Endothelial cell of umbilical vein (primary cell): Measurements from ENCODE around the gene NANOS2.

ENCODE experiments used
- CTCF ChIP-seq, 2 donors: IDR thresholded peaks; 1 replicate in 1 of 2; 2 replicates in 1 of 2; pipeline ENCODE4 v1.5.1; 2011; ENCODE audit warnings: low read length in 2 of 2, mild to moderate bottlenecking in 2 of 2, moderate library complexity in 2 of 2, control low read depth in 1 of 2, inconsistent platforms in 1 of 2, low read depth in 1 of 2; ENCODE audit not compliant: insufficient read depth in 1 of 2; ENCODE audit errors: extremely low read depth in 1 of 2
- EZH2 ChIP-seq: IDR thresholded peaks from 2 replicates; pipeline ENCODE4 v1.6.1; 2012; ENCODE audit warnings: borderline replicate concordance, low read depth, mild to moderate bottlenecking, moderate library complexity, low read length, inconsistent platforms; ENCODE audit not compliant: severe bottlenecking
- FOS ChIP-seq: IDR thresholded peaks from 2 replicates; pipeline ENCODE4 v1.6.1; 2011; ENCODE audit warnings: mild to moderate bottlenecking, low read length, moderate library complexity, borderline replicate concordance; ENCODE audit not compliant: insufficient read depth
- JUN ChIP-seq: IDR thresholded peaks from 2 replicates; pipeline ENCODE4 v1.6.1; 2011; ENCODE audit warnings: borderline replicate concordance, low read depth; ENCODE audit not compliant: insufficient read length, insufficient read depth
- MYC ChIP-seq: IDR thresholded peaks from one replicate; pipeline ENCODE4 v1.6.1; 2011; ENCODE audit warnings: mild to moderate bottlenecking, low read depth, low read length
- POLR2A ChIP-seq: IDR thresholded peaks from 2 replicates; pipeline ENCODE4 v1.6.1; 2012; ENCODE audit warnings: low read depth, mild to moderate bottlenecking, control low read depth, low read length
- POLR2AphosphoS5 ChIP-seq: IDR thresholded peaks from 2 replicates; pipeline ENCODE4 v1.6.1; 2012; ENCODE audit warnings: low read depth, mild to moderate bottlenecking, control low read depth, low read length, moderate library complexity; ENCODE audit not compliant: insufficient read depth
- TF ChIP-seq, protein P1 (sequence below): IDR thresholded peaks from 2 replicates; pipeline ENCODE4 v1.6.1; 2011; ENCODE audit not compliant: insufficient read depth, insufficient read length

GRCh38 chr19:45879971-45880370 lies 34.6 kb downstream of the NANOS2 start:
- TF ChIP-seq EZH2 = no peak
- TF ChIP-seq CTCF (IDR thresholded peaks at IDR 0.05; ENCODE audit: extremely low read depth in 1 of 2, insufficient read depth in 1 of 2, low read depth in 1 of 2, low read length in 2 of 2) = no peak
- no peak for TF ChIP-seq POLR2A
- TF ChIP-seq FOS = no peak
- TF ChIP-seq MYC = no peak
- no peak for TF ChIP-seq POLR2AphosphoS5
- TF ChIP-seq, protein P1, sequence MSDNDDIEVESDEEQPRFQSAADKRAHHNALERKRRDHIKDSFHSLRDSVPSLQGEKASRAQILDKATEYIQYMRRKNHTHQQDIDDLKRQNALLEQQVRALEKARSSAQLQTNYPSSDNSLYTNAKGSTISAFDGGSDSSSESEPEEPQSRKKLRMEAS = no peak
- no peak for TF ChIP-seq JUN
